ENCODE results near the gene YBEY. TPM values are rescaled to one million over a fixed set of nuclear protein-coding genes. Genes with fewer than 3 reads are reported as not detected.

Gene YBEY
- total RNA-seq, 1 donor from 2014 or later, result 20.4 TPM

DNA sequence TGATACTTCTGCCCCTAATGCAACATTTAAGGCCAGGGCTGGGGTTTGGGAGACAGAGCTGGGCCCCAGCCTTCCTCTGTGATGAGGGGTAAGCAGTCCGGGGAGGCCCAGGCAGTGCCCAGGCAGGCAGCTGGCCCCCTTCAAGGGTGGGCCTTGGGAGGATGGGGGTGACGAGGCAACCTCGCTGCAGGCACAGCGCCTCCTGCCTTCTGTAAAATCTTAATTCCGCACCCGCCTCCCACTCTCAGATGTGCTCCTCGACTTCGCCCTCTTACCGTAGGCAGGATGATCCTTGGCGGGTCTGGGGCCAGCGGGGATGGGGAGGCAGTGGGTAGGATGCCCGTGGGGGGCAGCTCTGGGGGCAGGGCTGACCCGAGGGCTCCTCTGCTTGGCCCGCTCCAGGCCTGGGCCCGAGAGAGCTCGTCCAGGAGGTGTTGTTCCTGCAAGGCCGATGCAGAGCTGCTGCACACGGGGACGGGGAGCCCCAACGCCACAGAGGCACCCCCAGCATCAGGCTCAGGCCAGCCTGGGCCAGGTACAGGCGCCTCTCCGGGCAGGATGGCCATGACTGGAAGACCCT lies 28.4 kb downstream of the YBEY start:
- Histone ChIP-seq H3K4me3 (no peak overlapping the region), H3K27me3 (ENCODE audit: low read depth) (no peaks in the 10 kb centered on the region), H3K27ac (no peak overlapping the region), H3K36me3 (no peaks in the 10 kb centered on the region), H3K4me1 (no peaks in the 10 kb centered on the region), H3K9me3 (no peaks in the 10 kb centered on the region)
- ATAC-seq, result no peak
- DNase-seq, result no peak
- no peak for TF ChIP-seq CTCF (IDR thresholded peaks at IDR 0.05)
- intact Hi-C loops (cut with DNase I), result no loop called here

DNA sequence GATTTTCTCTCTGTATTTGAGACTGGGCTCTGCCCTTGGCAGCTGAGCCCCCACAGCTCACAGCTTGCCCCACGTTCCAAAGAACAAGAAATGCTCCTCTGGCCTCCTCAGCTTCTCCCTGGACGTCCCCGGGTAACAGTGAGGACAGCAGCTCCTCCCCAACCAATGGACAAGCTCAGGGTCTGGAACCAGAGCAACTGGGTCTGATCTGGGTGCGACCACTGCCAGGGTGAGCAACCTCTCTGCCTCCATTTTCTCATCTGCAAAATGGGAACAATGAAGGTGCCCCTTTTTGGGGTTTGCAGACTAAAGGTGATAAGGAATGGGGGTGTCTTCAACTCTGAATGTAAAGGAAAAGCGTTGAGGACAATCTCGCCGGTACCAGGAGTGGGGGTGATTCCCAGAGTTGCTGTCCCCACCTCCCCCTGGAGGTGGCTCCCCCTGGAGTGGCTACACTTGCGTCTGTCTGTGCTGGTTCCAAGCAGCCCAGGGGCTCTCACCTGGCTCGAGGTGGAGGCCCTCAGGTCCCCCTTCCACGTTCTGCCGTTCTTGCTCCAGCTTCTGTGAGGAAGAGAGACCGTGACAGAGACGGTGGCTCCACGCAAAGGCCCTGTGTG lies 30.7 kb downstream of the YBEY start:
- no peak for TF ChIP-seq CTCF (IDR thresholded peaks at IDR 0.05)
- H3K27ac ChIP-seq, result no peak overlapping the region
- no peaks in the 10 kb centered on the region for H3K36me3 ChIP-seq
- no peaks in the 10 kb centered on the region for H3K27me3 ChIP-seq (ENCODE audit: low read depth)
- DNase-seq (no peak), ATAC-seq (no peak)
- H3K4me1 ChIP-seq, result peaks cover 4% of the 10 kb centered on the region
- no peak overlapping the region for H3K4me3 ChIP-seq
- H3K9me3 ChIP-seq, result no peaks in the 10 kb centered on the region
- intact Hi-C loops (cut with DNase I), result no loop called here

DNA sequence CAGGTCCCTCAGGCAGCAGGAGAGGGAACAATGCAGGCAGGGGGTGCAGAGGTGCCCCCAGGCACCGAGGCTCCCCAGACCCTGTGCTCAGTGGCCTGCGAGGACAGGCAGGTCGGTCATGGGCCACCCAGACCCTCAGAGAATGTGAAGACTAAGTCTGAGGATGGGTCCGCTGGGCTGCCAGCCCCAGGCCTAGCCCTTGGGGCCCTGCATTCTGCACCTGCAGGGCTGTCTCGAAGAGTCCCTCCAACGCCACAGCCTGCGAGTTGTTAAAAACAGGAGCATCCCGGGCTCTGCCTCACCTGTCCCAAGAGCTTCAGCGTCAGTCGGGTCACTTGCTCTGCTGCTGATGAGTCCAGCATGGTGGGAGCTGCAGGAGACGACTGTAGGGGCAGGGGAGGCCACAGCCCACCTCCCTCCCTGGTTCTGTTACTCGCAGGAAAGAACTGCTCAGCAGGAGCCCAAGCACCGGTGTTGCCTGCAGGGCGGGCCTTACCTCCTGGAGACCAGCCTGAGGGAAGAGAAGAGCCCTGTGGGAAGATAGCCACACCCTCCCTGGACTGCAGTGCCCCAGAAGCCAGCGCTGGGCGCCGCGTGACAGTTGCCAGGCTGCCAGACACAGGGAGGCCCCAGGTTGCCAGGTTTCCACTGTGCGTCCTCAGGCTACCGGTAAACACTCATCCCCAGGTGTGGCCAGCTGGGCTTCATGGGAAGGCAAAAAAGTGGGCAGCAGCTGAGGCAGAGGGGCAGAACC lies 31.7 kb downstream of the YBEY start:
- Histone ChIP-seq H3K4me3 (no peak overlapping the region), H3K4me1 (peaks cover 15% of the 10 kb centered on the region), H3K27ac (no peak overlapping the region), H3K36me3 (no peaks in the 10 kb centered on the region), H3K9me3 (no peaks in the 10 kb centered on the region), H3K27me3 (ENCODE audit: low read depth) (no peaks in the 10 kb centered on the region)
- ATAC-seq (peak; percentile 18 to 58), DNase-seq (no peak)
- no peak for TF ChIP-seq CTCF (IDR thresholded peaks at IDR 0.05)
- intact Hi-C loops (cut with DNase I), result no loop called here

DNA sequence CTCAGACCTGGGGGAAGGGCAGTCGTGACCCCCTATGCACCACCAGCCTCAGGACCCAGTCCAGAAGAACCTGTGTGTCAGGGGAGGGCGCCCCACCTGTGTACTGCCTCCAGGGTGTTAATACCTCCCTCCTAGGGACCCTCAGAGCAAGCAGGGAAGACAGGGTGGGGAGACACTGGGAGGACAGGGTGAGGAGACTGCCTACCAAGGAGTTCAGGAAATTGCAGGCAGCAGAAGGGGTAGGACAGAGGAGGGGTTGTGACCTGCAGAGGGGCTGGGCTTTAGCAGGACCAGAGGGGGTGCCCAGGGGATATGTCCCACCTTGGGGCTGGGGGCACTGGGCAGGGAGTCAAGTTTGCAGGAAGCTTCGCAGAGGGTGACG lies 32.3 kb downstream of the YBEY start:
- Histone ChIP-seq H3K27ac (no peak overlapping the region), H3K9me3 (no peaks in the 10 kb centered on the region), H3K4me1 (peaks cover 19% of the 10 kb centered on the region), H3K36me3 (no peaks in the 10 kb centered on the region), H3K4me3 (no peak overlapping the region), H3K27me3 (ENCODE audit: low read depth) (no peaks in the 10 kb centered on the region)
- TF ChIP-seq CTCF (IDR thresholded peaks at IDR 0.05), result no peak
- intact Hi-C loops (cut with DNase I), result no loop called here
- no peak for DNase-seq
- no peak for ATAC-seq

DNA sequence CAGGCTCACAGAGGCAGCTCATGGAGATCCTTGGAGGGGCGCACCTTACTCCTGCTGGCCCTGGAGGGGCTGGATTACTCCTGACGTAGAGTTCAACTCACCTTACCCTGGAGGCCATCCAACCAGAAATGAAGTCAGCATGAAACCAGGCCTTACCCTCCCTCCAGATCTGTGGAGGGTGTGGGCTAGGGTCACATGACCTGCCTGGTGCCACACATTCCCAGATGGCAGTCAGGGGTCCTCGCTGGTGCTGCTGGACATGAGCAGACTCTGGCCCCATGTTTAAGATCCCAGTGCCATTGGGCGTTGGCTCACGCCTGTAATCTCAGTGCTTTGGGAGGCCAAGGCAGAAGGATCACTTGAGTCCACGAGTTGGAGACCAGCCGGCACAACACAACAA lies 33.0 kb downstream of the YBEY start:
- DNase-seq (no peak), ATAC-seq (no peak)
- no peak for TF ChIP-seq CTCF (IDR thresholded peaks at IDR 0.05)
- peaks cover 19% of the 10 kb centered on the region for H3K4me1 ChIP-seq
- H3K9me3 ChIP-seq, result no peaks in the 10 kb centered on the region
- no peak overlapping the region for H3K27ac ChIP-seq
- intact Hi-C loops (cut with DNase I), result no loop called here
- H3K36me3 ChIP-seq, result no peaks in the 10 kb centered on the region
- H3K4me3 ChIP-seq, result no peak overlapping the region
- no peaks in the 10 kb centered on the region for H3K27me3 ChIP-seq (ENCODE audit: low read depth)

All from lower lobe of right lung (tissue), 2 donors.